GM12878 (cell line): ENCODE data around the gene MYOM1. TPM values are rescaled to one million over a fixed set of nuclear protein-coding genes. Genes with fewer than 3 reads are reported as not detected.

Source experiments
- ATAC-seq: fragments of 200-7000 bp; cut with Tn5 transposase; 3 replicates; pipeline ENCODE4 v1.9.1; 2020; ENCODE audit warnings: mild to moderate bottlenecking, moderate library complexity
- BruUV-seq: library from RNA; stranded (reverse); fragments of 400-500 nt; replicated peaks from 2 replicates; lab custom pipeline; 2021; lab: Mats Ljungman, UMichigan
- CTCF ChIA-PET: fragments of 300-600 bp; sonication (Branson Sonifier 250); formaldehyde crosslinking; extraction: SDS; loops from one replicate; lab custom pipeline; 2021; ENCODE audit warnings: inconsistent platforms; lab: Yijun Ruan, JAX
- POLR2A ChIA-PET: fragments of 350-600 bp; formaldehyde crosslinking; extraction: SDS; loops from one replicate; lab custom pipeline; 2021; ENCODE audit warnings: inconsistent platforms; lab: Charles Lee
- RAD21 ChIA-PET: fragments of 300-600 bp; sonication (Branson Sonifier 250); formaldehyde crosslinking; loops from one replicate; lab custom pipeline; 2023; ENCODE audit warnings: antibody characterized with exemption; ENCODE audit not compliant: unreplicated experiment; lab: Charles Lee
- SMC1A ChIA-PET: fragments of 300-600 bp; sonication (Branson Sonifier 250); formaldehyde crosslinking; loops from one replicate; lab custom pipeline; 2023; ENCODE audit not compliant: unreplicated experiment, uncharacterized antibody; lab: Charles Lee
- DNase-seq: peaks from one replicate; pipeline ENCODE4 v3.0.0-alpha.2; 2011; ENCODE audit warnings: low read depth, low spot score
- FAIRE-seq: peaks from 3 replicates; lab custom pipeline; 2011; peaks lifted over from hg19 to GRCh38; lab: Jason Lieb, UNC
- H2AFZ ChIP-seq: 2 replicates; pipeline ENCODE4 v1.6.0; 2011; ENCODE audit warnings: low read depth, low read length, control low read depth; ENCODE audit not compliant: control insufficient read depth
- H3K27ac ChIP-seq: 2 replicates; pipeline ENCODE4 v1.5.1; 2011; ENCODE audit warnings: control low read depth; ENCODE audit not compliant: control insufficient read depth, insufficient read depth
- H3K27me3 ChIP-seq, 2 experiments: replicated peaks in 1 of 2; 2 replicates each; pipeline versions ENCODE4 v1.6.0 to v1.6.1; 2011; ENCODE audit warnings: low read length in 1 of 2; ENCODE audit not compliant: control insufficient read depth in 2 of 2, insufficient read depth in 2 of 2
- H3K36me3 ChIP-seq, 2 experiments: 2 replicates each; pipeline ENCODE4 v1.5.1; 2011; ENCODE audit warnings: low read length in 1 of 2; ENCODE audit not compliant: control insufficient read depth in 2 of 2, insufficient read depth in 2 of 2
- H3K4me1 ChIP-seq: 2 replicates; pipeline ENCODE4 v1.6.1; 2011; ENCODE audit warnings: mild to moderate bottlenecking, low read length, moderate library complexity, mixed read lengths; ENCODE audit not compliant: control insufficient read depth, insufficient read depth
- H3K4me2 ChIP-seq: 2 replicates; pipeline ENCODE4 v1.6.0; 2011; ENCODE audit warnings: control low read depth; ENCODE audit not compliant: control insufficient read depth, insufficient read depth
- H3K4me3 ChIP-seq: fragments of 200-600 bp; sonication (generic); 2 replicates; pipeline ENCODE4 v1.5.1; 2016
- H3K79me2 ChIP-seq: 2 replicates; pipeline ENCODE4 v1.6.0; 2011; ENCODE audit warnings: low read length; ENCODE audit not compliant: control insufficient read depth, insufficient read depth
- H3K9ac ChIP-seq: 2 replicates; pipeline ENCODE4 v1.8.0; 2011; ENCODE audit warnings: low read length, control low read depth, mixed read lengths; ENCODE audit not compliant: control insufficient read depth, insufficient read depth
- H3K9me3 ChIP-seq: replicated peaks from 3 replicates; pipeline ENCODE4 v1.5.1; 2011; ENCODE audit warnings: mild to moderate bottlenecking, low read length; ENCODE audit not compliant: control insufficient read depth, insufficient read depth
- H4K20me1 ChIP-seq: 2 replicates; pipeline ENCODE4 v1.6.0; 2011; ENCODE audit not compliant: control insufficient read depth, insufficient read depth
- NFYB ChIP-seq: IDR thresholded peaks from 2 replicates; pipeline ENCODE4 v1.6.1; 2011; ENCODE audit warnings: low read depth, mild to moderate bottlenecking, low read length, improper control_type of control experiment, moderate library complexity; ENCODE audit not compliant: insufficient read depth
- RAD21 ChIP-seq: IDR thresholded peaks from 2 replicates; pipeline ENCODE4 v1.6.1; 2011; ENCODE audit warnings: mild to moderate bottlenecking, low read depth, low read length, moderate library complexity; ENCODE audit not compliant: insufficient read depth
- SIN3A ChIP-seq: IDR thresholded peaks from 2 replicates; pipeline ENCODE4 v1.6.1; 2012; ENCODE audit warnings: low read depth, low read length, improper control_type of control experiment
- YY1 ChIP-seq: IDR thresholded peaks from 2 replicates; pipeline ENCODE4 v1.6.1; 2011; ENCODE audit warnings: low read depth, mild to moderate bottlenecking, low read length
- WGBS: methylation state at CpG from one replicate; pipeline ENCODE4 v1.1.6; 2016; ENCODE audit warnings: low lambda C conversion rate; ENCODE audit not compliant: insufficient replicate concordance, insufficient coverage; ENCODE audit errors: missing lambda C conversion rate; 5-methylcytosine and 5-hydroxymethylcytosine counted together
- in situ Hi-C: fragments of 300-500 bp; cut with MboI; formaldehyde crosslinking; loops from 9 replicates; pipeline ENCODE4 v1.14.3; 2018; ENCODE audit warnings: mixed read lengths
- intact Hi-C: fragments of 100-400 bp; cut with micrococcal nuclease; formaldehyde crosslinking; loops from one replicate; pipeline ENCODE4 v1.14.2; 2022; ENCODE audit not compliant: unreplicated experiment
- polyA plus RNA-seq, 11 experiments: library from polyadenylated mRNA; depleted of rRNA in 4 of 11; unstranded in 6 of 11; stranded (reverse) in 5 of 11; fragments of >200 nt; fragmentation: Nextera tagmentation in 4 of 11; fragmentation: Illumina TruSeq in 1 of 11; extraction: Ambion mirVana in 4 of 11; extraction: Trizol in 1 of 11; gene quantifications; 1 replicate in 1 of 11; 2 replicates in 10 of 11; pipeline versions ENCODE4 v1.2.1 to v1.2.3, GENCODE V29; 2011 to 2016; ENCODE audit warnings: inconsistent platforms in 2 of 11, missing spikeins in 2 of 11, low read depth in 1 of 11
- total RNA-seq, 4 experiments: library from RNA; depleted of rRNA in 3 of 4; stranded (reverse); fragments of >200 nt in 3 of 4; fragmentation: Illumina TruSeq in 1 of 4; extraction: Trizol in 1 of 4; gene quantifications; 2 replicates each; pipeline versions ENCODE4 v1.2.1 to v1.2.3, GENCODE V29; 2013 to 2021

The MYOM1 gene
- total and polyA plus RNA-seq, 10 of the 15 experiments (the other 5 are each of a cell fraction or from before 2014, with no cell fraction given), result 0.06 to 1.0 (median 0.57) TPM

- ChIA-PET CTCF (interaction anchor here (0.6 to 3.1 kb wide), 10 partner anchors 20 to 152 kb away, joined by 3 to 62 read pairs (median 6); partner anchors contain the start of gene MYL12A), RAD21 (interaction anchor here (1.5 to 3.0 kb wide), 4 partner anchors 95 to 217 kb away, joined by 3 to 55 read pairs (median 21); partner anchors contain the start of gene MYL12A)
These were observed 69.1 kb downstream of the MYOM1 start for GRCh38 chr18:3150688-3151087.

GRCh38 chr18:3150274-3150673 is 69.5 kb downstream of the MYOM1 start:
- H3K9me3 ChIP-seq, result no peaks in the 10 kb centered on the region
- DNase-seq (no peak), FAIRE-seq (no peak), ATAC-seq (no peak)
- no peaks in the 10 kb centered on the region for H4K20me1 ChIP-seq
- ChIA-PET POLR2A (interaction anchor here (0.7 kb wide), 1 partner anchor 216 kb away, joined by 4 read pairs; no protein-coding TSS in a partner anchor), CTCF (interaction anchor here (0.6 to 3.1 kb wide), 8 partner anchors 19 to 341 kb away, joined by 3 to 62 read pairs (median 4); partner anchors contain the start of gene MYL12A), SMC1A (interaction anchor here (0.6 to 3.0 kb wide), 3 partner anchors 17 to 156 kb away, joined by 3 to 38 read pairs (median 4); no protein-coding TSS in a partner anchor), RAD21 (interaction anchor here (1.5 to 3.0 kb wide), 3 partner anchors 95 to 165 kb away, joined by 3 to 55 read pairs (median 26); partner anchors contain the start of gene MYL12A)
- H2AFZ ChIP-seq, result no peak overlapping the region
- in situ Hi-C loops, result no loop called here
- intact Hi-C loops, result loop anchor here (2.0 to 5.0 kb wide), 4 partner anchors 62 to 217 kb away; partner anchors contain the start of gene LPIN2
- no peak overlapping the region for H3K27ac ChIP-seq
- no peak overlapping the region for H3K4me2 ChIP-seq
- no peaks in the 10 kb centered on the region for H3K27me3 ChIP-seq
- no peaks in the 10 kb centered on the region for H3K36me3 ChIP-seq
- TF ChIP-seq RAD21 (0 out of 2 replicates have a peak, but pooled peaks have one; percentile 12), YY1 (no peak)
- no peaks in the 10 kb centered on the region for H3K79me2 ChIP-seq
- no peak overlapping the region for H3K4me3 ChIP-seq
- no TSS peak for BruUV-seq
- 93% methylated on average over 5 of the region's 5 CpGs for WGBS
- no peak overlapping the region for H3K9ac ChIP-seq
- H3K4me1 ChIP-seq, result peaks cover 12% of the 10 kb centered on the region

More at GRCh38 chr18:3150688-3151087, 69.1 kb downstream of the MYOM1 start:
- DNase-seq (no peak), ATAC-seq (no peak)
- H3K36me3 ChIP-seq, result no peaks in the 10 kb centered on the region
- no peaks in the 10 kb centered on the region for H3K9me3 ChIP-seq
- no peak overlapping the region for H3K27ac ChIP-seq
- BruUV-seq, result no TSS peak
- no peaks in the 10 kb centered on the region for H3K27me3 ChIP-seq
- in situ Hi-C loops, result no loop called here
- ChIA-PET SMC1A (interaction anchor here (0.6 to 3.0 kb wide), 5 partner anchors 18 to 217 kb away, joined by 3 to 40 read pairs (median 14); no protein-coding TSS in a partner anchor), POLR2A (interaction anchor here (0.7 kb wide), 1 partner anchor 216 kb away, joined by 4 read pairs; no protein-coding TSS in a partner anchor)
- H3K4me1 ChIP-seq, result peaks cover 12% of the 10 kb centered on the region
- H3K4me2 ChIP-seq, result no peak overlapping the region
- H2AFZ ChIP-seq, result no peak overlapping the region
- no peaks in the 10 kb centered on the region for H3K79me2 ChIP-seq
- no peak overlapping the region for H3K4me3 ChIP-seq
- WGBS, result 78% methylated on average over 2 of the region's 2 CpGs
- intact Hi-C loops, result loop anchor here (2.0 to 5.0 kb wide), 4 partner anchors 62 to 218 kb away; partner anchors contain the start of gene LPIN2
- no peaks in the 10 kb centered on the region for H4K20me1 ChIP-seq
- no peak for TF ChIP-seq SIN3A
- 0 out of 2 replicates have a peak, but pooled peaks have one; percentile 18 for TF ChIP-seq NFYB
- TF ChIP-seq, all 136 proteins: peak for 1
- H3K9ac ChIP-seq, result no peak overlapping the region
- no peak for FAIRE-seq
